Measurements from ENCODE around the gene RNF121.

DNA sequence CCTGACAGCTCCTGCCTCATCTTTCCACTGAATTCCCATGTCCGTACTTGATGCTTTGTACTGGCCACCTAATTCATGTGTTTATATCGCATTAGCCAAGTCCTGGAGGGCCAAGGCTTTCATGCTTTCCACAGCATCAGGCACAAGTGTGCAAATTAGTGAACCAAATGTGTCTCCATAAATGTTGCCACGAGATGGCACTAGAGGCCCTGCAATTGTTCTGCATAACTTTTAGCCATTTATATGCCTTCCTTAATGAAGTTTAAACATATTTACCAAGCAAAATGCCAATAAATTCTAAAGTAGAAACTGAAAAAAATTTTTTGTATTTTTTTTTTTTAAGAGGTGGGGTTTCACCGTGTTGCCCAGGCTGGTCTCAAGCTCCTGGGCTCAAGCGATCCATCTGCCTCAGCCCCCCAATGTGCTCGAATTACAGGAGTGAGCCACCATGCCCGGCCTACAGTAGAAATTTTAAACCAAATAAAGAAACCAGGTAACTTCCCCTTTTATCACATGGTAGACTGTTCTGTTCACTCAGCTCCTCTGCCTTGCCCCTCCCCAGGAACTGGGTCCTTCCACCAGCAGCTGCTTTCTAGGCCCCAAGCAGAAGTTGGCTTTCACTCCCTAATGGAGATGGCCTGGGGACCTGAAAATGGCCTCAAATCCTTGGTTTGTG, 49.0 kb downstream of the RNF121 start:
- TF ChIP-seq, protein P1, sequence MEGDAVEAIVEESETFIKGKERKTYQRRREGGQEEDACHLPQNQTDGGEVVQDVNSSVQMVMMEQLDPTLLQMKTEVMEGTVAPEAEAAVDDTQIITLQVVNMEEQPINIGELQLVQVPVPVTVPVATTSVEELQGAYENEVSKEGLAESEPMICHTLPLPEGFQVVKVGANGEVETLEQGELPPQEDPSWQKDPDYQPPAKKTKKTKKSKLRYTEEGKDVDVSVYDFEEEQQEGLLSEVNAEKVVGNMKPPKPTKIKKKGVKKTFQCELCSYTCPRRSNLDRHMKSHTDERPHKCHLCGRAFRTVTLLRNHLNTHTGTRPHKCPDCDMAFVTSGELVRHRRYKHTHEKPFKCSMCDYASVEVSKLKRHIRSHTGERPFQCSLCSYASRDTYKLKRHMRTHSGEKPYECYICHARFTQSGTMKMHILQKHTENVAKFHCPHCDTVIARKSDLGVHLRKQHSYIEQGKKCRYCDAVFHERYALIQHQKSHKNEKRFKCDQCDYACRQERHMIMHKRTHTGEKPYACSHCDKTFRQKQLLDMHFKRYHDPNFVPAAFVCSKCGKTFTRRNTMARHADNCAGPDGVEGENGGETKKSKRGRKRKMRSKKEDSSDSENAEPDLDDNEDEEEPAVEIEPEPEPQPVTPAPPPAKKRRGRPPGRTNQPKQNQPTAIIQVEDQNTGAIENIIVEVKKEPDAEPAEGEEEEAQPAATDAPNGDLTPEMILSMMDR (IDR thresholded peaks at IDR 0.05): peak in 2 of 3 donors; percentile 67 to 71
- TF ChIP-seq EP300 (IDR thresholded peaks at IDR 0.05): no peak
- no peak for TF ChIP-seq POLR2A (IDR thresholded peaks at IDR 0.05)

All from ovary (tissue), 3 donors.